Measurements from ENCODE around the gene TOR1AIP1.

DNA sequence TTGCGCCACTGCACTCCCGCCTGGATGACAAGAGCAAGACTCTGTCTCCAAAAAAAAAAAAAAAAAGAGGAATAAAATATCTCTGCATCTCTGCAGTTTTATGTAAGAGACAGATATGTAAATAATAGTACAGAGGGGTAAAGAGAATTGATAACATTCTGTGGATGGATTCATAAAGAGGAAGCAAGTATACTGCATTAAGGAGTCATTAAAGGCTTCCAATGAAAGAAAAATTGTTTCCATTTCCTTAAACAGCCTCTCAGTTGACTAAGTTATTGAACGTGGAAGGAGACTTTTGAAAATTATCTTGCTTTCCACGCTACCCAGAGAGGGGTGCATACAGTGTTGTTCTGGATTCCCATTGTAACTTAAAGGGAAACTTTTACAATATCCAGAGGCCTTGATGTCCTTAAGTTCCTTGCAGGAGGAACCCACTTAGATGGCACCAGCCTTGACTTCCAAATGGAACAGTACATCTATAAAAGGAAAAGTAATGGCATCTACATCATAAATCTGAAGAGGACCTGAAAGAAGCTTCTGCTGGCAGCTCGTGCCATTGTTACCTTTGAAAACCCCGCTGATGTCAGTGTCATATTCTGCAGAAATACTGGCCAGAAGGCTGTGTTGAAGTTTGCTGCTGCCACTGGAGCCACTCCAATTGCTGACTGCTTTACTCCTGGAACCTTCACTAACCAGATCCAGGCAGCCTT is 86.4 kb downstream of the TOR1AIP1 start:
- TF ChIP-seq, protein P1, sequence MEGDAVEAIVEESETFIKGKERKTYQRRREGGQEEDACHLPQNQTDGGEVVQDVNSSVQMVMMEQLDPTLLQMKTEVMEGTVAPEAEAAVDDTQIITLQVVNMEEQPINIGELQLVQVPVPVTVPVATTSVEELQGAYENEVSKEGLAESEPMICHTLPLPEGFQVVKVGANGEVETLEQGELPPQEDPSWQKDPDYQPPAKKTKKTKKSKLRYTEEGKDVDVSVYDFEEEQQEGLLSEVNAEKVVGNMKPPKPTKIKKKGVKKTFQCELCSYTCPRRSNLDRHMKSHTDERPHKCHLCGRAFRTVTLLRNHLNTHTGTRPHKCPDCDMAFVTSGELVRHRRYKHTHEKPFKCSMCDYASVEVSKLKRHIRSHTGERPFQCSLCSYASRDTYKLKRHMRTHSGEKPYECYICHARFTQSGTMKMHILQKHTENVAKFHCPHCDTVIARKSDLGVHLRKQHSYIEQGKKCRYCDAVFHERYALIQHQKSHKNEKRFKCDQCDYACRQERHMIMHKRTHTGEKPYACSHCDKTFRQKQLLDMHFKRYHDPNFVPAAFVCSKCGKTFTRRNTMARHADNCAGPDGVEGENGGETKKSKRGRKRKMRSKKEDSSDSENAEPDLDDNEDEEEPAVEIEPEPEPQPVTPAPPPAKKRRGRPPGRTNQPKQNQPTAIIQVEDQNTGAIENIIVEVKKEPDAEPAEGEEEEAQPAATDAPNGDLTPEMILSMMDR (conservative IDR thresholded peaks at IDR 0.05; ENCODE audit: low read depth, low read length), result no peak
- TF ChIP-seq POLR2A (IDR thresholded peaks at IDR 0.05; ENCODE audit: low read depth, low read length) (no peak), SMC3 (IDR thresholded peaks at IDR 0.05; ENCODE audit: low read depth, low read length) (no peak), RAD21 (IDR thresholded peaks at IDR 0.05; ENCODE audit: low read length) (no peak), CEBPB (IDR thresholded peaks at IDR 0.05; ENCODE audit: low read depth, low read length) (no peak)

Data from IMR-90 (cell line).